SHP77 (cell line): ENCODE measurements around the gene PP2D1.
A peak's percentile ranks its signal among the peaks of the same experiment; 100 is the strongest.
"Not testable (repeated sequence)": the region's sequence is repeated elsewhere in the genome, so short reads cannot be mapped to it uniquely, and the experiment has no call there.

Experiments
- DNase-seq, 2 experiments: peaks; one replicate each; lab custom pipeline; 2025; lab: John Stamatoyannopoulos, UW

The PP2D1 gene

GRCh38 chr3:19970327-19970726 lies 41.7 kb downstream of the PP2D1 start:
- no peak for DNase-seq

- no peak for DNase-seq
These were observed 44.3 kb downstream of the PP2D1 start for GRCh38 chr3:19967812-19968211.

- no peak for DNase-seq
These were observed 44.9 kb downstream of the PP2D1 start for GRCh38 chr3:19967208-19967607.

GRCh38 chr3:19961960-19962359 lies 50.1 kb downstream of the PP2D1 start:
- DNase-seq = no peak

DNA sequence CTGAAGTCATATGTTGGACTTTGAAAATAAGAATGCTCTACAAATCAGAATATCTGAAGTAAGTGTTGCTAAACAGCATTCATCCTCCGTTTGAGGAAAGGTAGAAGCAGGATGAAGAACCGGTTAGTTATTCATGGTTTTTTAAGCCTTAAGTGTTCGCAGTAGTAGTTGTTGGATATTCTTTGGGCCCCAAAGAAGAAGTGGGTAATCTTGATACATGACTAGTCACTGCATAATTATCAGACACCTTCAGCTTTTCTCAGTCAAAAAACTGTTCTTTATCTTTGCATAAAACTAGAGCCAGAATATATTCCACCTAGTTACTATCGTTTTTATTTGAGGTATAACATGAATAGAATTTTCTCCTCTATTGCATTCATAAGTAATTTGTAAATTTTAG lies 51.4 kb downstream of the PP2D1 start:
- no peak for DNase-seq

DNA sequence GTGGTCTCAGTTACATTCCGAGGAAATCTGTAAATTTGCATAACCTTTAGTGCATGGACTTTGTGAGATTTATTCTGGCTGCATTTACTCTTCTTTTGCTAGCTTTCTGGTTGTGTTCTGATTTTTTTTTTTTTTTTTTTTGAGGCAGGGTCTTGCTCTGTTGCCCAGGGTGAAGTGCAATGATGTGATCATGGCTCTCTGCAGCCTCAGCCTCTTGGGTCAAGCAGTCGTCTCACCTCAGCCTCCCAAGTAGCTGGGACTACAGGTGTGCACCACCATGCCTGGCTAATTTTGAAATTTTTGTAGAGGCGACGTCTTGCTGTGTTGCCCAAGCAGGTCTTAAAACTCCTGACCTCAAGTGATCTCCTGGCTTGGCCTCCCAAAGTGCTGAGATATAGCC lies 52.6 kb downstream of the PP2D1 start:
- no peak for DNase-seq

- not testable (repeated sequence) for DNase-seq
These were observed 54.7 kb downstream of the PP2D1 start for GRCh38 chr3:19957354-19957753.

DNA sequence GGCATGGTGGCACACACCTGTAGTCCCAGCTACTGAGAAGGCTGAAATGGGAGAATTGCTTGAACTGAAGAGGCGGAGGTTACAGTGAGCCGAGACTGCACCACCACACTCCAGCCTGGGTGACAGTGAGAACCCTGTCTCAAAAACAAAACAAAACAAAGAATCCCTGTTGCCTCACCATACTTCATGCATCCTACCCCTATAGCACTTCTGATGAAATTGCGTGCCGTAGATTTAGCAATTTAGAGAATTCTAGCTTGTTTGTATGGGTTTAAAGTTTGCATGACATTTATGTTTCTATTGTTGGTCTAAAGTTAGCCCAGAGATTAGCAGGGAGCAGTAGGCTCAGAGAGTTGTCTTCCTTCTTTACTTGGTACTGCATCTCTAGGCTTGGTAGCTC lies 57.4 kb downstream of the PP2D1 start:
- no peak for DNase-seq

- DNase-seq = no peak
These were observed 61.7 kb downstream of the PP2D1 start for GRCh38 chr3:19950316-19950715.

- no peak for DNase-seq
These were observed 63.9 kb downstream of the PP2D1 start for GRCh38 chr3:19948226-19948591.

- peak in 1 of 2 experiments; percentile 39 for DNase-seq
These were observed 64.4 kb downstream of the PP2D1 start for GRCh38 chr3:19947549-19948225.

DNA sequence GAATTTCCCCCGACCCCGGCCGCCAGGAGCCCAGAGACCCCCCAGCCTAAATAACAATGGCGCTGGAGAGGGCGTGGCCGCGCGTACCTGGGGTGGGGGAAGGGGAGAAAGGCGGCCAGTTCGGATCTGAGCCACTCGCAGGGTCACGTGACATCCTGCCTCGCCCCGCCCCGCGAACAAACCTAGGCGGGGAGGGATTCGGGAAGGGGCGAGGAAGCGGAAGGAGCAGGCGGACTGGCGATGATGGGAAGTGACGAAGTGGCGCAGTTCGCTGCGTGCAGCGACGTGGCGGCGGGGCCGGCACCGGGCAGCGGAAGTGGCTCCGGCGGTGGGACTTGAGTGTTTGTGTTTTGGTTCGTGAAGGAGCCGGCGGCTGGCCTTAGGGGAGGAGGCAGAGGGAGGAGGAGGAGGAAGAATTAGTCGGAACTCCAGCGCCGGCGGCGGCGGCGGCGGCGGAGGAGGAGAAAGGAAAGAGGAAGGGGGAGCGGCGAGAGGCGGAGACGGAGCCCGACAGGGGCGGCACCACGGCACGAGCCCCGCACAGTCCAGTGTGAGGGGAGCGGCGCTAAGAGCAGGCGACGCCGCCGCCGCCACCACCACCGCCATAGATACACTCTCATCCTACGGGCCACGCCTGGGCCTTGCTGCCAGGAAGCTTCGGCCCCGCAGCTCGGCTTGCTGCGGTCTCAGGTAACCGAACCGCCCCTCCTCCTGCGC lies 65.1 kb downstream of the PP2D1 start, which contains the start of gene RAB5A:
Gene RAB5A (plus strand): TSS at position 266 of the 717 bp plus-strand sequence. CDS start 3,802 bp downstream, outside the sequence.
- peak; percentile 95 to 96 for DNase-seq

GRCh38 chr3:19945969-19946831 lies 65.9 kb downstream of the PP2D1 start:
- no peak for DNase-seq

GRCh38 chr3:19945534-19945933 lies 66.5 kb downstream of the PP2D1 start:
- peak in 1 of 2 experiments; percentile 8 for DNase-seq

DNA sequence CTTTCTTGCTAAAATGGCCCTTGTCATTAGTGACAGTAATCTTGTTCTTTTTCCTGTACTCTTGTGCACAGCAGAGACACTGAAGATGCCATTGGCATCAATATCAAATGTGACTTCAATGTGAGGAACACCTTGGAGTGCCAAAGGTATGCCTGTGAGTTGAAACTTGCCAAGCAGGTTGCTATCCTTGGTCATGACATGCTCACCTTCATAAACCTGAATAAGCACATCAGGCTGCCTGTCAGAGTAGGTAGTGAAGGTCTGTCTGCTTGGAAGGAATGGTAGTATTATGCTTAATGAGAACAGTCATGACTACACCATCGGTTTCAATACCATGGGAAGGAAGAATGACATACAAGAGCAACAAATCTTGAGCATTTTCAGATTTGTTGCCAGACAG lies 71.4 kb downstream of the PP2D1 start:
- no peak for DNase-seq

DNA sequence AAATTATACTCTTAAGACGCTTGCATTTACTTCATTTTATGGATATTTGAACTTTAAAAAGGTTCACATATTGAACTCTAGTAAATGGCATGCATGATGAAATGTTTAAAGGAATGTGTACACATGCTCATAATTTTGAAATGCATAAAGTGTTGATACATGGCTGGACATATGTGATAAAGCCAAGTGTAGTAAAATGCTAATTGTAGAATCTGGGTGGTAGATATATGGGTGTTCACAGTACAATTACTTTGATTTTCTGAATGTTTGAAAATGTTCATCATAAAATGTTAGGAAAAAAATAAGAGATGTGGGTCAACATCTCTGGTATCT lies 73.8 kb downstream of the PP2D1 start:
- DNase-seq = no peak

GRCh38 chr3:19937459-19938294 lies 74.4 kb downstream of the PP2D1 start:
- no peak for DNase-seq
